Fibroblast of peridontal ligament (primary cell): ENCODE results near the gene MAGEC3.
"Not testable (repeated sequence)": the region's sequence is repeated elsewhere in the genome, so short reads cannot be mapped to it uniquely, and the experiment has no call there.

Experiments
- DNase-seq: peaks from one replicate; pipeline ENCODE4 v3.0.0-alpha.2; 2010; ENCODE audit errors: extremely low read depth

MAGEC3 gene, protein sequence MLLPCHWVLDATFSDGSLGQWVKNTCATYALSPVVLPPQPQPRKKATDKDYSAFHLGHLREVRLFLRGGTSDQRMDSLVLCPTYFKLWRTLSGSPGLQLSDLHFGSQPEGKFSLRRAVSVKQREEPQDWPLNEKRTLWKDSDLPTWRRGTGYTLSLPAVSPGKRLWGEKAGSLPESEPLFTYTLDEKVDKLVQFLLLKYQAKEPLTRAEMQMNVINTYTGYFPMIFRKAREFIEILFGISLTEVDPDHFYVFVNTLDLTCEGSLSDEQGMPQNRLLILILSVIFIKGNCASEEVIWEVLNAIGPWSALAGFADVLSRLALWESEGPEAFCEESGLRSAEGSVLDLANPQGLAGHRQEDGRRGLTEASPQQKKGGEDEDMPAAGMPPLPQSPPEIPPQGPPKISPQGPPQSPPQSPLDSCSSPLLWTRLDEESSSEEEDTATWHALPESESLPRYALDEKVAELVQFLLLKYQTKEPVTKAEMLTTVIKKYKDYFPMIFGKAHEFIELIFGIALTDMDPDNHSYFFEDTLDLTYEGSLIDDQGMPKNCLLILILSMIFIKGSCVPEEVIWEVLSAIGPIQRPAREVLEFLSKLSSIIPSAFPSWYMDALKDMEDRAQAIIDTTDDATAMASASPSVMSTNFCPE

DNA sequence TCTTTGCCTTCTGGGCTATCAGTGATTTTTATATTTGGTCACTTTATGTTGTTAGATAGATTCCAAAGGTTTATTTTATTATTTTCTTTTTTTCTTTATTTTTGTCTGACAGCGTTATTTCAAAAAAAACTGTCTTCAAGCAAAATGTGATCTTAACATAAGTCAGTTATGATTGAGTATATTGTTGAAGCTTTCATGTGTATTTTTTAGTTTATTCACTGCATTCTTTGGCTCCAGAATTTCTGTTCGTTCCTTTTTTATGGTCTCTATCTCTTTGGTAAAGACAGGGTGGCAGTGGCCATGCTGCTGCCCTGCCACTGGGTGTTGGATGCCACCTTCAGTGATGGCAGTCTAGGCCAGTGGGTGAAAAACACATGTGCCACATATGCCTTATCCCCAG is at the start of gene MAGEC3:
TSS of gene MAGEC3 (plus strand) at position 301 of the 400 bp plus-strand sequence. CDS start at position 301, 0 bp downstream.
- no peak for DNase-seq

DNA sequence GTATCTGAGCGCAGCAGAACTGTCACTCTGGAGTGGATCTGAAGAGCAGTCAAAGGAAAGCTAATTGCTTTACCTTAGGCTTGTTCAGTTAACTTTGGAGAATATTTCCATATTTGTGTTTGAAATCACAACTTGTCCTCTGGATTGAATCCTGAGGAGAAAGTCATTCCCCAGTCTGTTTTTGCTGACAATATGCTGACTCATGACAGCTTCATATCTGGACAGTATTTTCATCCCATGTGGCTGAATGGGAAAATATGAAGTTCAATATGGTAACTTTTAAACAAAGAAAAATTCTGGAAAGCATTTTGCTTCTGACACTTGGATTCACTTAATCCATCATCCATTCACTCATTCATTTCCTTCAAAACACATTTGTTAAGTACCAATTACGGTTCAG is 46.3 kb upstream of the MAGEC3 start:
- peak; percentile 25 for DNase-seq

DNA sequence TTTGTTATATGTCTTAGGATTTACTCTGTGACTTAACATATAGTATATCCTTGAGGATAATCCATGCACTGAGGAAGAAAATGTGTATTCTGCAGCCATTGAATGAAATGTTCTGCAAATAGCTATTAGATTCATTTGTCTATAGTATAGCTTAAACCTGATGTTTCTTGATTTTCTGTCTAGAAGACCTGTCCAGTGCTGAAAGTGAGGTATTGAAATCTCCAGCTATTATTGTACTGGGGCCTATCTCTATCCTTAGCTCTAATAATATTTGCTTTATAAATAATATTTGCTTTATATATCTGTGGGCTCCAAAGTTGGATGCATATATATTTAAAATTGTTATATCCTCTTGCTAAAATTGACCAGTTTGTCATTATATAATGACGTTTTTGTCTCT is 26.7 kb upstream of the MAGEC3 start:
- DNase-seq: no peak

DNA sequence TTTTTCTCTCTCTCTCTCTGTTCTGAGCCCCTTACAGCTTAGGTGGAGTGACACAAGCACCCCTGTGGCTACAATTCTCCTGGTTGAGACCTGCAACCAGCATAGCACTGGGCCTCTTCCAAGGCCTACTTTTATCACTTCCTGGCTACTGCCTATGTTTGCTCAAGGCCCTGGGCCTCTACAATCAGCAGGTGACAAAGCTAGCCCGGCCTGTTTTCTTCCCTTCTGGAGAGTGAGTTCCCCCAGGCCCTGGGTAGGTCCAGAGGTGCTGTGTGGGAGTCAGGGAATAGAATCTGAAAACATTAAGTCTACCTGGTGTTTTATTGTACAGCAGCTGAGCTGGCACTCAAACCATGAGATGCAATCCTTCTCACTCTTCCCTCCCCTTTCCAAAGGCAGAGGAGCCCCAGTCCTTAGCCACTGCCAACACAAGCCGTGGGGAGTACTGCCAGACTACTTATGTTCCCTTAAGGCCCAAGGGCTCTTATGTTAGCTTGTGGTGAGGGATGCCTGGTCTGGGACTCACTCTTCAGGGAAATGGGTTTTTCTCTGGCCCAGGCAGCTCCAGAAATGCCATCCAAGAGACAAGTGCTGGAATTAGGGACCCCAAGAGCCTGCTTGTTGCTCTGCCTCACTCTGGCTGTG is 23.8 kb upstream of the MAGEC3 start:
- DNase-seq: no peak

DNA sequence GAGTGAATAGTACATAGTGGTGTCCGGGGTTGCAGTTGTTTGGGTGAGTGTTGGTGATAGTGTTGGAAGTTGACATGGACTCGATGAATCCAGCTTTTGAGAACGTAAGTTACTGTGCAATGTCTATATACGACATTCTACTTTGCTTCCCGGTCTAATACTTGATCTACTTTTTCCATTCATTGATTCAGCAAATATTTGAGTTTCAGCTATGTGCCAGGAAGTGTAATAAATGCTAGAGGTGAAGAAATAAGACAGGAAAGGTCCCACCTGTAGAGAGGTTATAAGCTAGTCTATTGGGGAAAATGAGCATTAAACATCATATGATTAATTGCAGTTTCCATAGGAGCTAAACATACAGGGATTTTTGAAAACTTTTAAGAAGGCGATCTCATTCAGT is 22.2 kb upstream of the MAGEC3 start:
- no peak for DNase-seq

DNA sequence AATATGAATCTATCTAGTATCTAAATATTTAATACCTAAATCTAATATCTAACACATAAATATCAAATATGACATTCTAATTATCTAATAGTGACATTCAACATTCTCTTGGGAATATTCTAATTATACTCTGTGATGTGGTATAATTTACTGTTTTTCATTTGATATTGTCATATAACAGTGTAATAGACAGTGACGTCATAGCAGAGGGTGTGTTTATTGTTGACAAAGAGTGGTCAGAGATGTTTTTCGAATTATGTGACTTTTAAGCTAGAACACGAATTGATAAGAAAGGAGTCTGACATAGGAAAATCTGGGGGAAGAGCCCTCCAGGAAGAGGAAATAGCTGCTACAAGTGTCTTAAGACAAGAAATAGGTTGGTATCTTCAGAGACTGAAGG is 5.9 kb upstream of the MAGEC3 start:
- DNase-seq: no peak

DNA sequence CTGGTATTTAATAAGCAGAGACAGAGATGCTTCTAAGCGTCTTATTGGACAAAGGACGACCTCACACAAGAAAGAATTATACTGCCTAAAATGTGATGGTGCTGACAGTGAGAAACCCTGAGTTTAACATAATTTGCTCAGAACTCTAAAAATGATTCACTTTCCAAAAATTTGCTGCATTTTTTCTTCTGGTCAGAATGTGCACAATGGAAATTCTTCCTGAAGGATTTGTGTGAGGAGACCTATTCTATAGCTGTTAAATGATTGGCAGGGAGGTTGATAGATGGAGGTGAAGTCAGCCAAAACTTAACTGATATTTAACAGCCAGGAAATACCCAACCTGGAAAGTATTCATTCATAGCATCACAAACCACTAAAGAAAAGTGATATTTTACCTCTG is 1.7 kb downstream of the MAGEC3 start:
- DNase-seq: peak; percentile 10

DNA sequence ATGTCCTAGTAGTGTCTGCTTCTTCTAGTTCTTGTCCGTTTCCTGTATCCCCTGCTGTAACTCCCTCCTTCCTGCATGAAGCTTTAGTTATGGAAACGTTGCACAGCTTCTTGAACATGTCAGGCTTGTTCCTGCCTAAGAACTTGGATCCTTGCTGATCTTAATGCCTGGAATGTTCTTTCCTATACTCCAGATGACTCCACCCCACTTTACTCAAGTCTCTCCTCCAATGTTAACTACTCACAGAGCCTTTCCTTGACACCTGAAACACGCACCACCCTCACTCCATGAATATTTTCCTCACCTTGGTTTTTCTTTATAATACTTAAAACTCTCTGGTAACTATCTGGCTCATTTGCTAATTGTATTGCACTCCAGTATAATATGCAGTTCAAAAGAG is 19.4 kb downstream of the MAGEC3 start:
- DNase-seq: no peak

DNA sequence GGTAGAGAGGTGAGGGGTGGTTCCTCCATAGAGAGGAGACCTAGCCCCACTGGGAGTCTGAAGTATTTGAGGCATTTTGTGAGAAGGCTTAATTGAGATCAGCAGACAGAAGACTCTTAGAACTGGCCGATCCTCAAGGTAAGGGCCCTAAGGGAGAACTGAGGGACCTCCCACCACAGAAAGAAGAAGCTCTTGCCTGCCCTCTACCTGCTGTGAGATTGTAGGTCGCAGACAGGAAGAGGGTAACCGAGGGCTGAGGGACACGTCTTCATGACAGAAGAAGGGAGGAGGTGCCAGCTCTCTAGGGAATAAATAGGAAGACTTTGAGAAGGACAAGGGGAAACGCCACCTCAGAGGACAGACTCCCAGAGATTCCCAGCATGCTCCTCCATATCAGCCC is 41.5 kb downstream of the MAGEC3 start:
- no peak for DNase-seq

DNA sequence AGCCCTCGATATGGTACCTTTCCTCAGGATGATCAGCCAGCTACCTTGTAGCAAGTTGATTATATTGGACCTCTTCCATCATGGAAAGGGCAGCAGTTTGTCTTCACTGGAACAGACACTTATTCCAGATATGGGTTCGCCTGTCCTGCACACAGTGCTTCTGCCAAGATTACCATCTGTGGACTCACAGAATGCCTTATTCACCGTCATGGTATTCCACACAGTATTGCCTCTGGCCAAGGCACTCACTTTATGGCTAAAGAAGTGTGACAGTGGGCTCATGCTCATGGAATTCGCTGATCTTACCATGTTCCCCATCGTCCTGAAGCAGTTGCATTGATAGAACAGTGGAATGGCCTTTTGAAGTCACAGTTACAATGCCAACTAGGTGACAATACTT is 50.7 kb downstream of the MAGEC3 start:
- not testable (repeated sequence) for DNase-seq

DNA sequence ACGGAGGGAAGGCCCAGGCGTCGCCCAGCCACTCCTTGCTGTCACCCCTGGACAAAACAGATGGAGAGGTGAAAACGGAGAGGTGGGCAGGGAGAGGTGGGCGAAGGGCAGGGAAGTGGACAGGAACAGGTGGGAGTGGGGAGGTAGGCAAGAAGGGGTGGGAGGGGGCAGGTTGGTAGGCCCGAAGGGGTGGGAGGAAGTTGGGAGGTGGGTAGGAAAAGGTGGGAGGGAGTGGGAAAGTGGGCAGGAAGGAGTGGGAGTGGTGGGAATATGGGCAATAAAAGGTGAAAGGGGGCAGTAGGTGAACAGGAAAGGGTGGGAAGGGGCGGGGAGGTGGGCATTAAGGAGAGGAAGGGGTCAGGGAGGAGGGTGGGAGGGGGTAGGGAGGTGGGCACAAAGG is 56.6 kb downstream of the MAGEC3 start:
- DNase-seq: no peak

DNA sequence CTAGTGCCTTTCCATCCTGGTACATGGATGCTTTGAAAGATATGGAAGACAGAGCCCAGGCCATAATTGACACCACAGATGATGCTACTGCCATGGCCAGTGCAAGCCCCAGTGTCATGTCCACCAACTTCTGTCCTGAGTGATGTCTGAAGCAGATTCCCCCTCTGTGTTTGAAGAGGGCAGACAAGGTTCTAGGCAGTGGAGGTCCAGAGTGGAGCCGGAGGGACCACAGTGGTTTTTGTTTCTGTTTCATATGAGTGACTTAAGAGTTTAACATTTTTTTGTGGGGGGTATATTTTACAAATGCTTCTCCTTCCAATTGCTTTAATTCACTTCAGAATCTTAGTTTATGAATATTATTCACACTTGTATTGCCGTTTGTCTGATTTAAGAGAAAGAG is 59.6 kb downstream of the MAGEC3 start:
- no peak for DNase-seq

DNA sequence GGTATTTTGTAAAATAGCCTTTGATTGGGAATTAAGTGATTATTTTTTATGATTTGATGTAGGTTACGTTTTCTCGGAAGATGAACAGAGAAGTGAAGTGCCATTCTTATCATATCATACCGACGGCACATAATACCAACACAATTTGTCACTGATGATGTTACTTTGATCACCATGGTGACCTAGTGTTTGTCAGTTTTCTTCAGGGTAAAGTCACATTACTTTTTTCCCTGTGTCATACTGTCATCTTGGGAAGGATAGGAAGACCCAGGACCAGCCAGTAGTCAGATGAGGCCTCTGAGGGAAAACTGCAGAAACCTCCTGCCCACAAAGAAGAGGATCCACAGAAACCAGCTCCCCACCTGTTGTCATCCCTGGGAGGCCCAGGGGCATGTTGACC is 64.2 kb downstream of the MAGEC3 start:
- no peak for DNase-seq

DNA sequence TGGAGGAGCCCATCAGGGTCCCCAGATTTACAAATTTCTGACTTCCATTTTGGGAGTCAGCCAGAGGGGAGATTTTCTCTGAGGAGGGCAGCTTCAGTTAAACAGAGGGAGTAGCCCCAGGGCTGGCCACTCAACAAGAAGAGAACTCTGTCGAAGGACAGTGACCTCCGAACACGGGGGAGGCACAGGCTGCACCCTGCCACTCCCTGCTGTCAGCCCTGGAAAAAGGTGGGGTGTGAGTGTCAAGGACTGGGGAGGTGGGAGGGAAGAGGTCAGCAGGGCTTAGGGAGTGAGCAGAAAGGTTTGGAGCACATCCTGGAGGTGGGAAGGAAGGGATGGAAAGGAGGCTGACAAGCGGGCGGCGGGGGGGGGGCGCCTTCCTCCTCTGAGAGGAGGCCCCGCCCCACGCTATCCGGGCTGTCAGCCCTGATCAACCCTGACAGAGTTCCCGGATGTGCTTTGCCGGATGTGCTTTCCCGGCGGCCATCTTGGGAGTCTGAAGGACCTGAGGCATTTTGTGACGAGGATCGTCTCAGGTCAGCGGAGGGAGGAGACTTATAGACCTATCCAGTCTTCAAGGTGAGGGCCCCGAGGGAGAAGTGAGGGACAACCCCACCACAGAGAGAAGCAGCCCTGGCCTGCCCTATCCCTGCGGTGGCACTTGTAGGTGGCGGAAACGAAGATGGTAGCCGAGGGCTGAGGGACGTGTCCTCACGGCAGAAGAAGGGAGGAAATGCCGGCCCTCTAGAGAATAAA is 65.5 kb downstream of the MAGEC3 start, which contains the start of gene MAGEC1:
TSS of gene MAGEC1 (plus strand) at position 495 of the 756 bp plus-strand sequence. CDS start 1,179 bp downstream, outside the sequence.
- no peak for DNase-seq

DNA sequence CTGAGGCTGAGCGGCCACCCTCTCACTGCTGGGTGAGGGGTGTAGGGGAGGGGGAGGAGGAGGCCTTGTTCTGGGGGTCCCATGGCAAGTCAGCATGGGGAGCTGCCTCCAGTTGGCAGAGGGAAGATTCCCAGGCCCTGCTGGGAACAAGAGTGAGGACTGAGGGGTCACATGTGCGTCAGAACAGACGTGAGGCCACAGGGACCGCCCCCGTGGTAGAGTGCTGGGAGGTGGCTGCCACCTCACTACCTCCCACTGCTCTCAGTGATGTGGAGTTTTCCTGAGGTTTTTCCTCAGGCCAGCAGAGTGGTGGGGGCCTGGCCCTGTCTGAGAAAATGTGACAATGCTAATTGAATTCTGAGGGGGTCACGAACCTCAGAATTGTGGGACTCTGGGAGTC is 66.1 kb downstream of the MAGEC3 start:
- no peak for DNase-seq

DNA sequence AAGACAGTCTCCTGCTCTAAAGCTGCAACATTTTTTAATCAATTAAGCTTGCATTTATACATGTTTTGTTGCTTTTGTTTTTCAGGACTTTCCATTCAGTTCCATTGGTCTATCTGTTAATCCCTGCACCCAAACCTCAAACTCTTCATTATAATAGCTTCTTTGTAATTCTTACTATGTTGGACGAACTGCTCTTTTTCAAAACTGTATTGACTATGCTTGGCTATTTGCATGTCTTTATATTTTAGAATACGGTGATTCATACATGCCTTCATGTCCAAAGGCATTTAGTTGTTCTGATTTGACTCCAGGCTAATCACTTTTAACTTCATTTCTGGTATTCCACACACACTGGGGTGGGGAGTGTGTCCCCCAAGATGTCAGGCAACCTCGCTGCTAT is 79.7 kb downstream of the MAGEC3 start:
- no peak for DNase-seq

DNA sequence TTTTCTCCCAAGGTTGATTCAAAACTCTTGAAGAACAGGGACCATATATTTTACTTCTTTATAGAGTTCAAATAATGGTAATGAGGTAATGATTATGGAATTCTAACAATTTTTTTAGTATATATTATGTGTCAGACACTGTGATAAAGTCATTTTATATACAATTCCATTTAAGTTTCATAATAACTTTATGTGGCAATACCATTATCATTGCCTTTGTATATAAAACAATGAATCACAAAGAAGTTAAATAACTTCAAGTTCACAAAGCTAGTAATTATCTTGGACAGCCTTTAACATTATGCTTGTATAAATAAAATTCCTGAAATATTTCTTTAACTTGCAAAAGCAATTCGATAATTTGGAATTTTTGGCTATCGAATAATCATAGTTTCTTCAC is 86.2 kb downstream of the MAGEC3 start:
- peak; percentile 34 for DNase-seq

DNA sequence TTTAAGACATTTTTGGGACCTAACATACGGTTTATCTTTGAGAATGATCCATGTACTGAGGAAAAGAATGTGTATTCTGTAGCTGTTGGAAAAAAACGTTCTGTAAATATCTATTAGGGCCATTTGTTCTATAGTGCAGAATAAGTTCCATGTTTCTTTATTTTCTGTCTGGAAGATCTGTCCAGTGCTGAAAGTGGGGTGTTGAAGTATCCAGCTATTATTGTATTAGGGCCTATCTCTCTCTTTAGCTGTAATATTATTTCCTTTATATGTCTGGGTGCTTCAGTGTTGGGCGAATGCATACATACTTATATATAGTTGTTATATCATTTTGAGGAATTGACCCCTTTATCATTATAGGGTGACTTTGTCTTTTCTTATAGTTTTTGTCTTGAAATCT is 90.3 kb downstream of the MAGEC3 start:
- no peak for DNase-seq

DNA sequence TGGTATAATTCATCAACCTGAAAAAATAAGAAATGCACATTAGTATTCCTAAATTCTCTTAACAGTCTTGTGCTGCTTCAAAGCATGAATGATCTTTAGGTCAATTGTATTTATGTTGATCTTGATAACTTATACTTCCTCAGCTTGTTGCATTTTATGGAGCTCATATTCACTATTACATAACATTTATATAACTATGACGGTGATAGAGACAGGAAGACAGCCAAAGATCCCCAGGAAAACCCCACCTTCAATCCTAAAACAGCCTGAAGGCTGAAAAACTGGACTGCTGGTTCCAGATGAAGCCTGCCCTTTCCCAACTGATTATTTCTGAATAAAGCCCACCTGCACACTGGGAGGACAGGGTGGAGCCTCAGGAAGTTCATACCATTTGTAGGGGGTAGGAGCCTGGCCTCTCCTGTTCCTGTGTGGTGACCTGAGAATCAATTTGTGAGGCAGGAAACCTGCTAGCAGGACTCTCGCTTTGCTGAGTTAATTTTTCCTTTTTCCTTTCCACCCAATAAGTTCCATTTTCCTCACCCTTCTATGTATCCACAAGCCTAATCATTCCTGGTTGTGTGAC is 96.0 kb downstream of the MAGEC3 start:
- no peak for DNase-seq

DNA sequence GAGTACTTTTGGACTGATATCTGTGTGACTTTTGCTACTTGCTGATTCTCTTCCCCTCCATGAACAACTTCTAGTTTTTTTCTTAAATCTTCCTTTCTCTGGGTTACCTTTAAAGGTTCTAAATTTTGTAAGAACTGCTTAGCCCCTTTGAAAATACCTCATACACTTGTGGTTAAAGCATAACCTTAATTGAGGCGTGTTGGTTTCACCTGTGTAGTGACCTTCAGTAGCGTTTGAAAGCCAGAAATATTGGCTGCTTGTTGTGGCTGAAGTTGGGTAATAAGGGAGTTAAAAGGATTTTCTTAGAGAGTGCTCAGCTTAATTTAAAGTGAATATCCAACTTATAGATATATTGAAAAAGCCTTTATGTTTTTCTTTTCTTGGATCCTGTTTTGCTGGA is 97.5 kb downstream of the MAGEC3 start:
- DNase-seq: no peak

DNA sequence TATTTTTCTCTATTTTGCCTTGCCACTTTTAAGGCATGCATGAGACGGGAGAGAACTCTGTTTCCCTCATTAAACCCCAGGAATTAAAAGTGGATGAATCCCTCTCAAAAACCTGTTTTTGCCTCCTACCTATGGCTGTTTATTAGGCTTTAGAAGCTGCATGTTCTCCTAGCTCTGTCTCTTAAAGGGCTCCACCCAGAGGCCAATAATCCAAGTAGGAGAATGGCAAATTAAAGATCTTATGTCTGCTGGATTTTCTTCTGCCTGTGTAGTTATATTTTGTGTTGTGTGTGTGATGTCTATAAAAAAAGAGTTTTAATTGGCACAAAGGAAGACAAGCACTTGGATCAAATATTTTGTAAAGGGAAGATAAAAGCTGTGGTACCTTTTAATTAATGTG is 98.0 kb downstream of the MAGEC3 start:
- peak; percentile 3 for DNase-seq

DNA sequence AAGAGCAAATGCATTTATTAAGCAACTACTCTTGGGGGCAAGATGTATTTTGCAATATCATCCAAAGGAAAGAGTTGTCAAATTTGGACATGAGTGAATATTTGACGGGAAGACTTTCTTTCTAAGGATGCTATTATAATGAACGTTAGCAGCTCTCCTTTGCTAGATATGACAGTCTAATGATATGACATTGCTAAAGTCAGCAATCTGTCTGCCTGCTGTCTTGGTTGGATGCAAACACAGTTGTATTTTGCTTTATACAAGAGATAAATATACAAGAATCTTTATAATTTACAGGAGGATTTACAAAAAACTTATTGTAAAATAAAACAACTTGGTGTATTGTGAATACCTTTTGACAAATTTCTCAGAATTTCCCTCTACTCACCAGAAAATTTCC is 103.1 kb downstream of the MAGEC3 start:
- DNase-seq: no peak
